LNCAP (cell line): Measurements from ENCODE around the gene HINT2.

Source experiments
- TF ChIP-seq, protein P1 (sequence below): fragments of 450-650 bp; IDR thresholded peaks from 2 replicates; pipeline ENCODE4 v1.5.1; 2017; ENCODE audit warnings: mild to moderate bottlenecking

The HINT2 gene

DNA sequence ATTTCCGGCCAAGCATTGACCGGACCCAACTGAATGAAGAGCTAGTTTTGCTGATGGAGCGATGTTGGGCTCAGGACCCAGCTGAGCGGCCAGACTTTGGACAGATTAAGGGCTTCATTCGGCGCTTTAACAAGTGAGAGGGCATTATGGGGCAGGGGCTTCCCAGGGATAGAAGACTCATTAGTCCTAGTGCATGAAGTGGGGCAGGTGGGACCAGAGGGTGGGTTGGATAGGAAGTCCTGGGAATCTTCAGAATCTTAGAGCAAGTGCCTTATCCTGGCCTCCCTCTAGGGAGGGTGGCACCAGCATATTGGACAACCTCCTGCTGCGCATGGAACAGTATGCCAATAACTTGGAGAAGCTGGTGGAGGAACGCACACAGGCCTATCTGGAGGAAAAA is 8.7 kb downstream of the HINT2 start:
- TF ChIP-seq, protein P1, sequence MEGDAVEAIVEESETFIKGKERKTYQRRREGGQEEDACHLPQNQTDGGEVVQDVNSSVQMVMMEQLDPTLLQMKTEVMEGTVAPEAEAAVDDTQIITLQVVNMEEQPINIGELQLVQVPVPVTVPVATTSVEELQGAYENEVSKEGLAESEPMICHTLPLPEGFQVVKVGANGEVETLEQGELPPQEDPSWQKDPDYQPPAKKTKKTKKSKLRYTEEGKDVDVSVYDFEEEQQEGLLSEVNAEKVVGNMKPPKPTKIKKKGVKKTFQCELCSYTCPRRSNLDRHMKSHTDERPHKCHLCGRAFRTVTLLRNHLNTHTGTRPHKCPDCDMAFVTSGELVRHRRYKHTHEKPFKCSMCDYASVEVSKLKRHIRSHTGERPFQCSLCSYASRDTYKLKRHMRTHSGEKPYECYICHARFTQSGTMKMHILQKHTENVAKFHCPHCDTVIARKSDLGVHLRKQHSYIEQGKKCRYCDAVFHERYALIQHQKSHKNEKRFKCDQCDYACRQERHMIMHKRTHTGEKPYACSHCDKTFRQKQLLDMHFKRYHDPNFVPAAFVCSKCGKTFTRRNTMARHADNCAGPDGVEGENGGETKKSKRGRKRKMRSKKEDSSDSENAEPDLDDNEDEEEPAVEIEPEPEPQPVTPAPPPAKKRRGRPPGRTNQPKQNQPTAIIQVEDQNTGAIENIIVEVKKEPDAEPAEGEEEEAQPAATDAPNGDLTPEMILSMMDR, result no peak

DNA sequence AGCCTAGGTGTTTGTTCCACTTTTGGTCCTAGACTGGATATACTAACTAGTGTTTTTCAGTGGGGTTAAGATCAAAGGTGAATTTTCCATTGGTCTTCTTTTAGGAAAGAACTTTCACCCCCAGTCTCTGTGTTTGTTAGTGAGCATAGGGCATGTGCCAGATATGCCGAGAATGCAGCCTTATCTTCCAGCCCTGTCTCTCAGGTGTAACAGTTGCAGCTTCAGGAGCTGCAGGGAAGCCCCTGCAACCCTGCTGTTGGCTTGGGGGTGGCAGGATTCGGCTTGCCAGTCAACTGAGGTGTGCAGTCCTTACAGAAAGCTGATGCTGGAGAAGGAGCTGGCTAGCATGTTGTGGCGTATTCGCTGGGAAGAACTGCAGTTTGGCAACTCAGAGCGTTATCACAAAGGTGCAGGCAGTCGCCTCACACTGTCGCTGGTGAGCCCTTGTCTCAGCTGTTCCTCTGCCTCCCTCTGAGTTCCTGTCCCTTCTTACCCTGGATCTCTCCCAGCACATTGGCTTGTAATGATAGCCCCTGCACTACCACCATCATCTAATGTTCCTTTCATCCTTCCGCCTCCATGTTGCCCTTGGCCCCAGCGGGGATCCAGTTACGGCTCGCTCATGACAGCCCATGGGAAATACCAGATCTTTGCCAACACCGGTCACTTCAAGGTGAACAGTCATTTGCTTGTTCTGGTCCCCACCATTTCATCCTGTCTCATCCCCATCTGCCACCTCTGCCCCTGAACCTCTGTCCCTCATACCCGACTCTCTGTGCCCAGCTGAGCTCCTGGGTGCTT is 13.3 kb downstream of the HINT2 start:
- TF ChIP-seq, protein P1, result no peak

GRCh38 chr9:35800530-35800929 is 14.3 kb downstream of the HINT2 start:
- TF ChIP-seq, protein P1, result no peak

DNA sequence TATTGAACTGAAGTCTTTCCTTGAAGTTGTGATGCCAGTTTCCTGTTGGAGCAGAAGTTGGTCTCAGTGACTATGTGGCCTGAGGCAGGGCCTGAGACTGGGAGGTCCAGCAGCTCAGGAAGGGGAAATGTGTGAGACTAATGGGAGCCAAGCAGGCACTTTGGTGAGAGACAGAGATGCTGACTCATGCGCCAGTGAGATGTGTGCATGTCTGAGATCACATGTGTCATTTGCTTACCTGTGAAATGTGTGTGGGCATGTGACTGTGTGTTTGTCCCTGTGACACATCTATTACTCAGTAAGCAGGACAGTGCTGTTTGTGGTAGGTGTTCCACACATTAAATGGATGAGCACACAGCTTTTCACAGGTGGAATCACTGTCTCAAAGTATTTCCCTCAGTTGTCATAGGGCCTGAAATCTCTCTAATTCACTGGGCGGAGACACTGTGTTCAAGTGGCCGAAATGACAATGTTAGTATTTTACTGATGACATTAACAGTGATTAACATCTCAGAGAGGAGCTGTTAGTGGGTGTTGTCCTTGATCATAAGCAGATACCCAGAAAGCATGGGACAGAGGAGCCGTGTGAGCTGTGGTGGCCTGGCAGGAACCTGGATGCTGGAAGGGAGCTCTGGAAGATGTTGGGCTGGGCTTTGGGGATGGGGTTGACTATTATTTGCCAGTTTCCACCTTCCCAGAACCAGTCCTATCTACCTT is 16.0 kb downstream of the HINT2 start:
- TF ChIP-seq, protein P1, result no peak

- TF ChIP-seq, protein P1, result no peak
These were observed 17.3 kb downstream of the HINT2 start for GRCh38 chr9:35797311-35798109.

GRCh38 chr9:35795695-35796094 is 19.1 kb downstream of the HINT2 start:
- TF ChIP-seq, protein P1, result no peak

- TF ChIP-seq, protein P1, result no peak
These were observed 21.4 kb downstream of the HINT2 start for GRCh38 chr9:35793461-35793860.
